Caco-2 (cell line): ENCODE data around the gene COA6. TPM values are rescaled to one million over a fixed set of nuclear protein-coding genes. Genes with fewer than 3 reads are reported as not detected.

Experiments
- BruUV-seq: library from RNA; stranded (reverse); fragments of 400-500 nt; replicated peaks from 2 replicates; lab custom pipeline; 2021; lab: Mats Ljungman, UMichigan
- CTCF ChIA-PET: fragments of 300-600 bp; sonication (Branson Sonifier 250); formaldehyde crosslinking; loops from one replicate; lab custom pipeline; 2022; ENCODE audit warnings: antibody characterized with exemption; lab: Charles Lee
- POLR2A ChIA-PET: fragments of 300-600 bp; sonication (Branson Sonifier 250); formaldehyde crosslinking; loops from one replicate; lab custom pipeline; 2022; ENCODE audit warnings: antibody characterized with exemption; lab: Charles Lee
- DNase-seq, 2 experiments: peaks; one replicate each; pipeline versions ENCODE4 v3.0.0 to v3.0.0-alpha.2; 2020 to 2022
- H3K27me3 ChIP-seq: replicated peaks from 2 replicates; pipeline ENCODE4 v1.6.0; 2011; ENCODE audit warnings: low read length; ENCODE audit not compliant: control insufficient read depth, insufficient read depth
- H3K36me3 ChIP-seq: 2 replicates; pipeline ENCODE4 v1.5.1; 2011; ENCODE audit warnings: low read length; ENCODE audit not compliant: control insufficient read depth, insufficient read depth
- H3K4me1 ChIP-seq: fragments of 250-450 bp; sonication (Bioruptor Pico); 2 replicates; pipeline ENCODE4 v1.5.1; 2020; ENCODE audit warnings: mild to moderate bottlenecking
- H3K4me3 ChIP-seq: 2 replicates; pipeline ENCODE4 v1.5.1; 2011; ENCODE audit warnings: low read depth, mild to moderate bottlenecking, control low read depth, low read length
- H3K9me3 ChIP-seq: fragments of 250-450 bp; sonication (Bioruptor Pico); 2 replicates; pipeline ENCODE4 v1.5.1; 2020; ENCODE audit warnings: mild to moderate bottlenecking, moderate library complexity
- H3K27ac Mint-ChIP-seq: one replicate; pipeline ENCODE4 v1.8.0; 2022; ENCODE audit warnings: mixed read lengths; ENCODE audit not compliant: unreplicated experiment
- H3K27me3 Mint-ChIP-seq: one replicate; pipeline ENCODE4 v1.8.0; 2022; ENCODE audit warnings: mixed read lengths; ENCODE audit not compliant: insufficient read depth, unreplicated experiment
- H3K36me3 Mint-ChIP-seq: one replicate; pipeline ENCODE4 v1.8.0; 2022; ENCODE audit warnings: mild to moderate bottlenecking, mixed read lengths; ENCODE audit not compliant: insufficient read depth, unreplicated experiment
- H3K4me1 Mint-ChIP-seq: one replicate; pipeline ENCODE4 v1.8.0; 2022; ENCODE audit warnings: low read depth, mixed read lengths; ENCODE audit not compliant: unreplicated experiment
- H3K4me3 Mint-ChIP-seq: one replicate; pipeline ENCODE4 v1.8.0; 2022; ENCODE audit warnings: mild to moderate bottlenecking, moderate library complexity, mixed read lengths; ENCODE audit not compliant: unreplicated experiment
- H3K9me3 Mint-ChIP-seq: one replicate; pipeline ENCODE4 v1.8.0; 2022; ENCODE audit warnings: mixed read lengths; ENCODE audit not compliant: unreplicated experiment
- intact Hi-C: fragments of 100-400 bp; cut with micrococcal nuclease; formaldehyde crosslinking; loops from one replicate; pipeline ENCODE4 v1.10.0; 2022; ENCODE audit not compliant: unreplicated experiment
- total RNA-seq: library from RNA; stranded (reverse); gene quantifications from 2 replicates; pipeline ENCODE4 v1.2.3, GENCODE V29; 2022
- TF ChIP-seq, protein P1 (sequence below), 2 experiments: fragments of 200-600 bp in 1 of 2; IDR thresholded peaks; 1 replicate in 1 of 2; 2 replicates in 1 of 2; pipeline versions ENCODE4 v1.5.1 to v1.8.0; 2011 to 2022; ENCODE audit warnings: antibody characterized with exemption in 1 of 2, control low read depth in 1 of 2, inconsistent platforms in 1 of 2, low read depth in 1 of 2, low read length in 1 of 2, mild to moderate bottlenecking in 1 of 2, moderate library complexity in 1 of 2; ENCODE audit not compliant: insufficient read depth in 1 of 2, severe bottlenecking in 1 of 2, unreplicated experiment in 1 of 2

The COA6 gene
- total RNA-seq, 1 experiment from 2014 or later, result 41.0 TPM

DNA sequence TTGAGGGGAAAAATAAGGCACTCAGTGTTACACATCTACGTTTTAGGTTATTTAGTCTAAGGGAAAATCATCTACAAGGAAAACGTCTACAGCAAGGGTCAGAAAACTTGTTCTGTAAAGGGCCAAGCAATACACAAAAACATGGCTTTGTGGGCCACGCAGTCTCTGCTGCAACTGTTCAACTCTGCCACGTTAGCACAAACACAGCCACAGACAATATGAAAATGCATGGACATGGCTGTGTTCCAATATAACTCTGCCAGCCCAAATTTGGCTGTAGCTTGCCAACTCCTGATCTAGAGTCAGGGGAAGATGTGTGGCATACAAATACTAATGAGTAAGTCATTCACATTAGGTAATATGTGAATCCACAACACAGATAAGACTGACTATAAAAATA is 40.7 kb downstream of the COA6 start:
- POLR2A ChIA-PET, result no interaction called here
- no peak for DNase-seq
- Histone ChIP-seq H3K36me3 (peaks cover 3% of the 10 kb centered on the region), H3K27me3 (no peaks in the 10 kb centered on the region), H3K4me3 (no peak overlapping the region), H3K4me1 (no peaks in the 10 kb centered on the region), H3K9me3 (no peaks in the 10 kb centered on the region)
- no TSS peak for BruUV-seq
- TF ChIP-seq, protein P1, sequence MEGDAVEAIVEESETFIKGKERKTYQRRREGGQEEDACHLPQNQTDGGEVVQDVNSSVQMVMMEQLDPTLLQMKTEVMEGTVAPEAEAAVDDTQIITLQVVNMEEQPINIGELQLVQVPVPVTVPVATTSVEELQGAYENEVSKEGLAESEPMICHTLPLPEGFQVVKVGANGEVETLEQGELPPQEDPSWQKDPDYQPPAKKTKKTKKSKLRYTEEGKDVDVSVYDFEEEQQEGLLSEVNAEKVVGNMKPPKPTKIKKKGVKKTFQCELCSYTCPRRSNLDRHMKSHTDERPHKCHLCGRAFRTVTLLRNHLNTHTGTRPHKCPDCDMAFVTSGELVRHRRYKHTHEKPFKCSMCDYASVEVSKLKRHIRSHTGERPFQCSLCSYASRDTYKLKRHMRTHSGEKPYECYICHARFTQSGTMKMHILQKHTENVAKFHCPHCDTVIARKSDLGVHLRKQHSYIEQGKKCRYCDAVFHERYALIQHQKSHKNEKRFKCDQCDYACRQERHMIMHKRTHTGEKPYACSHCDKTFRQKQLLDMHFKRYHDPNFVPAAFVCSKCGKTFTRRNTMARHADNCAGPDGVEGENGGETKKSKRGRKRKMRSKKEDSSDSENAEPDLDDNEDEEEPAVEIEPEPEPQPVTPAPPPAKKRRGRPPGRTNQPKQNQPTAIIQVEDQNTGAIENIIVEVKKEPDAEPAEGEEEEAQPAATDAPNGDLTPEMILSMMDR (IDR thresholded peaks at IDR 0.05; ENCODE audit: insufficient read depth in 1 of 2, low read depth in 1 of 2, low read length in 1 of 2, severe bottlenecking in 1 of 2, unreplicated experiment in 1 of 2), result no peak
- CTCF ChIA-PET, result no interaction called here
- no peaks in the 10 kb centered on the region for H3K9me3 Mint-ChIP-seq
- H3K27me3 Mint-ChIP-seq, result no peaks in the 10 kb centered on the region
- no peaks in the 10 kb centered on the region for H3K4me1 Mint-ChIP-seq
- no peak overlapping the region for H3K4me3 Mint-ChIP-seq
- intact Hi-C loops, result no loop called here
- H3K36me3 Mint-ChIP-seq, result peaks cover 13% of the 10 kb centered on the region
- no peak overlapping the region for H3K27ac Mint-ChIP-seq

DNA sequence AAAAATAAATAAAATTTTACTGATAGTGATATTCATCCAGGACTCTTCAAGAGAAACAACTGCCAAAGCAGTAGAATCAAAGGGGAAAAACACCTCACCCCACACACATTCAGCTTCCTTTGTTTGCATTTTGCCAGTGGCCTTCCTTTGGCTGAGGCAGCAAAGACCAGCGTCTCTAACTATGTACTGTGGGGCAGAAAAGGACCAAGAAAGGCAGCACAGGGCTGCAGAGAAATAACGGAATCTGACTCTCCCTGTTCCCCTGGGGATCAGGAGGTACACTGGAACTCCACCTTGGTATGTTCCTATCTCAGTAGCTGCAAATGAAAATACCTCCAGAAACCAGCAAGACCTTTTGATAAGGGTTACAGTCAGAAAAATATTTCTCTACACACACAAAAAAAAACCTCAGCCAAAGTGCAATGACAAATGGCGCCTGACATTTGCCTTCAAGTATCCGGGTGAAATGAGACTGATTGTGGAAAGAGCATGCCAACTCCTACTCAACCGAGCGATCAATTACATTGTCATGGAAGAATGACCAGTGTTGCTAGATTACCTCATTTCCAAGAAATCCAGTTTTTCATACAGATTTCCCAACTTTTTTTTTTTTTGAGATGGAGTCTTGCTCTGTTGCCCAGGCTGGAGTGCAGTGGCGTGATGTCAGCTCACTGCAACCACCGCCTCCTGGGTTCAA is 54.8 kb downstream of the COA6 start:
- no peaks in the 10 kb centered on the region for H3K27me3 Mint-ChIP-seq
- DNase-seq, result no peak
- H3K9me3 Mint-ChIP-seq, result no peaks in the 10 kb centered on the region
- Histone ChIP-seq H3K36me3 (peaks cover 2% of the 10 kb centered on the region), H3K4me3 (no peak overlapping the region), H3K27me3 (no peaks in the 10 kb centered on the region), H3K4me1 (no peaks in the 10 kb centered on the region), H3K9me3 (no peaks in the 10 kb centered on the region)
- peaks cover 45% of the 10 kb centered on the region for H3K36me3 Mint-ChIP-seq
- H3K4me1 Mint-ChIP-seq, result no peaks in the 10 kb centered on the region
- TF ChIP-seq, protein P1 (IDR thresholded peaks at IDR 0.05; ENCODE audit: insufficient read depth in 1 of 2, low read depth in 1 of 2, low read length in 1 of 2, severe bottlenecking in 1 of 2, unreplicated experiment in 1 of 2), result no peak
- intact Hi-C loops, result no loop called here
- ChIA-PET POLR2A (no interaction called here), CTCF (no interaction called here)
- H3K27ac Mint-ChIP-seq, result no peak overlapping the region
- H3K4me3 Mint-ChIP-seq, result no peak overlapping the region
- no TSS peak for BruUV-seq

DNA sequence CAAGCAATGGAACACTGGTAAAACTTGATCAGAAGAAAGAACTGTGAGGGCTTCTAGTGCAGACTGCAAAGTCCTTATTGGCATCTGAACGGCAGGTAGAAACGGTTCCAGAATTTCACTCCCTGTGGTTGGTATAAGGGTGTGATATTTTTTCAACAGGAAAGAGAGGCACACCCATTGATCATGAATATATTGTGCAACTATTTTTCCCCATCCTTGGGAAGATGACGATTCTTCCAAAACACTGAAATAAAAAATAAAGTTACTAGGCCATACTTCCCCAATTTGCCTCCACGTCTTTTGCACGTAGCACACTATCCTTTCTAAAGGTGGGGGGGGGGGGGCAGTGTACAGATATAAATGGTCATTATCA is 56.2 kb downstream of the COA6 start:
- intact Hi-C loops, result no loop called here
- DNase-seq, result no peak
- H3K27ac Mint-ChIP-seq, result no peak overlapping the region
- no peaks in the 10 kb centered on the region for H3K27me3 Mint-ChIP-seq
- no peak overlapping the region for H3K4me3 Mint-ChIP-seq
- H3K9me3 Mint-ChIP-seq, result no peaks in the 10 kb centered on the region
- H3K27me3 ChIP-seq, result no peaks in the 10 kb centered on the region
- no peaks in the 10 kb centered on the region for H3K4me1 Mint-ChIP-seq
- peaks cover 2% of the 10 kb centered on the region for H3K36me3 ChIP-seq
- POLR2A ChIA-PET, result no interaction called here
- CTCF ChIA-PET, result no interaction called here
- BruUV-seq, result no TSS peak
- H3K9me3 ChIP-seq, result no peaks in the 10 kb centered on the region
- peaks cover 41% of the 10 kb centered on the region for H3K36me3 Mint-ChIP-seq
- no peaks in the 10 kb centered on the region for H3K4me1 ChIP-seq
- no peak overlapping the region for H3K4me3 ChIP-seq
- TF ChIP-seq, protein P1 (IDR thresholded peaks at IDR 0.05; ENCODE audit: insufficient read depth in 1 of 2, low read depth in 1 of 2, low read length in 1 of 2, severe bottlenecking in 1 of 2, unreplicated experiment in 1 of 2), result no peak
